Stimulated activated CD8-positive, alpha-beta memory T cell treated with anti-CD3 and anti-CD28 coated beads, Interleukin-7, amount 100 ng/mL, for 1 hour (primary cell): ENCODE results near the gene CASP7.
"Not testable (repeated sequence)": the region's sequence is repeated elsewhere in the genome, so short reads cannot be mapped to it uniquely, and the experiment has no call there.

Experiments
- DNase-seq, 2 donors: peaks; one replicate each; pipeline ENCODE4 v3.0.0-alpha.2; 2020; ENCODE audit warnings: low read depth in 2 of 2

The CASP7 gene

DNA sequence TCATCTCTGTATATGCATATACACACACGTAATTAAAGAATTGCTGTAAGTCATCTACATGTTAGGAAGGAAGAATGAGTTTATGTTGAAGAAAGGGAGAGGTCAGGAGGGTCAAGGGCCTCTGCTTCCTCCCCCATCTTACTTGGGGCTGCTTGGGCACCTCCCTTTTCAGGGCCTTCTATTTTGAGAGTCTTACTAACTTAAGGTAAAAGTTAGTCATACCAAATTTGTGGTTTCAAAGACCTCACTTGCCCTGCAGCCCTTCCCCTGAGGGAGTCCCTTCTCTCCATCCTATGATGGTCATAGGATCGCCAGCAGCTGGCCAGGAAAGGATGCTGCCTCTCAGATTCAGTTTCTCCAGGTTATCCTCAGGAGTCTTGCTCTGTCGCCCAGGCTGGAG lies 74.4 kb downstream of the CASP7 start:
- DNase-seq: no peak

DNA sequence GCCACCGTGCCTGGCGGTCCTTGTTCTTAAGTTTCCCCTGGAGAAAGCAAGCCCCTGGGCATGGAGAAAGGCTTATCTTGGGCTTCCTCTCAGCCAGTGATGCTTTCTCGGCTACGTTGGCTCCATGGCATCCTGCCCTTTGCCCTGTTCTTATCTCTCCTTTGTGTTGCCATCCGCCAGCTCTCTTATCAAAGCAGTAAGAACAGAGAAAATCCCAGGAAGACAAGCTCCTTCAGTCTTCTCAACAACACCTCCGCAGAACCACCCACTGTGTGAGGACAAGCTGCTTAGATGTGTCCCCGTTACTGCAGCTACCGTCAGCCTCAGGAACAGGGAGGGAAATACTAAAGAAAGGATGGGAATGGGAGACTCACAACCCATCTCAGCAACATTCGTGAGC lies 75.1 kb downstream of the CASP7 start:
- no peak for DNase-seq

DNA sequence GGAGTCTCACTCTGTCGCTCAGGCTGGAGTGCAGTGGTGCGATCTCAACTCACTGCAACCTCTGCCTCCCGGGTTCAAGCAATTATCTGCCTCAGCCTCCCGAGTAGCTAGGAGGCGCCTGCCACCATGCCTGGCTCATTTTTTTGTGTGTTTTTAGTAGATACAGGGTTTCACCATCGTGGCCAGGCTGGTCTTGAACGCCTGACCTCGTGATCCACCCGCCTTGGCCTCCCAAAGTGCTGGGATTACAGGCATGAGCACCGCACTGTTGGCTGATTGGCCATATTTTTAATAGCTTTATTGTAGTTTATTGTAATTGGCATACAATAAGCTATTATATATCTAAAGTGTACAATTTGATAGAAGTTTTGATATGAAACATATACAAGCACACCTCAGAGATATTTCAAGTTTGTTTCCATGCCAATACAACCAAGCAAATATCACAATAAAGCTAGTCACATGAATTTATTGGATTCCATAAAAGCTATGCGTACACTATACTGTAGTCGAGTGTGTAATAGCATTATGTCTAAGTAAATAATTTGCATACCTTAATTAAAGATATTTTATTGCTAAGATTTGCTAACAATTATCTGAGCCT lies 77.3 kb downstream of the CASP7 start:
- DNase-seq: no peak

DNA sequence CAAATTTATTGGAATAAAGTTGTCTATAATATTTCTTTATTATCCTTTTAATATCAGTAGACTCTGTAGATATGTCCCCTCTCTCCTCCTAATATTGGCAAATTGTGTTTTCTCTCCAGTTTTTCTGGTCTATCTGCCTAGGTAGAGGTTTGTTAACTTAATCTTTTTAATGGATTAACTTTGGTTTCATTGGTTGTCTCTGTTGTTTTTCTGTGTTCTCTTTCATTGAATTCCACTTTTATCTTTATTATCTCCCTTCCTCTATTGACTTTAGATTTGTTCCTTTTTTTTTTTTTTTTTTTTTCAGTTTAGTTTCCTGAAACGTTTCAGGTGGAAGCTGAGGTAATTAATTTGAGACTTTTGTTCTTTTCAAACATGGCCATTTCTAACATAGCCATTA lies 82.4 kb downstream of the CASP7 start:
- DNase-seq: no peak

DNA sequence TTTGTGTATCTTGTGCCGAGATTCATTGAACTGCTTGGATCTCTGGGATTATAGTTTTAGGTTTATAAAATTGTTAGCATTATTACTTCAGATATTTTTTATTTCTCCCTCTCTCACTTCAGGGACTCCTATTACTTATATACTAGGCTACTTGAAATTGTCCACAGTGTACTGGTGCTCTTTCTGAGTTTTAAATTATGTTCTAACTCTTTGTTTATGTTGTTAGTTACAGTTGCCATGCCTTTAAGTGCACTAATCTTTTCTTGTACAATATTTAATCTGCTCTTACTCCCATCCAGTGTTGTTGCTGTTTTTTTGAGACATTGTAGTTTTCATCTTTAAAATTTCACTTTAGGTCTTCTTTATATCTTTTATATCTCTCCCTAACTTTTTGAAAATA lies 84.9 kb downstream of the CASP7 start:
- no peak for DNase-seq

DNA sequence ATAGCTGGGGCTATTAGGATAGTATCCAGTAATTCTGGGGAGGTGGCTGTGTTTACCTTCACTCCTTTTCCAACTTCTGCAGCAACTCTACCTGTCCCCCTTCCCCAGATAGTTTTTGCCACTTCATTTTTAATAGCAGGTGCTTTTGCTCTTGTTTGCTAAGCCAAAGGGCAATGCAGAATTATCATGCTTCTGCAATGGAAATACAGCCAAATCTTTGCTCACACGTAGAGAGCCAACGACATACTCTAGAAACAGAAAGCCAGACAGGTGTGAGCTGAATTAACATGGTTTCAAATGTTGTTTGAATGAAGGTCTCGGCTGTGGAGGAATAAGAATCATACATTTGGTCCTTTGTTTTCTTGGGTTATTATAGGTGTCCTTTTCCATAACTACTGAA lies 86.2 kb downstream of the CASP7 start:
- no peak for DNase-seq

DNA sequence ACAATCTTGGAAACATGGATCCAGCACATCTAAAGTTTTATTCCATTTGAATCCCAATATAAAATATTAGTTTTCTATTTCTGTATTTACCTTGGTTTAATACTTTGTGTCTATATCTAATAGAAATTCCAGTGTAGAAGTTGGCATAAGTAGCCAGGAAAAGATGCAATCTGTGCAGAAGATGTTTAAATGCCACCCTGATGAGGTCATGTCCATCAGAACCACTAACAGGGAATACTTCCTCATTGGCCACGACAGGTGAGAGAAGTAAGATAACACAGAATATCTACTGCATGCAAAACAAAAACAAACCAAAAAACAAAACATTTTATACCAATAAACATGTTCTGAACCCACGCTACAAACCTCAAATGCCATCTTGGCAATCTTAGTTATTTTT lies 87.5 kb downstream of the CASP7 start:
- no peak for DNase-seq

DNA sequence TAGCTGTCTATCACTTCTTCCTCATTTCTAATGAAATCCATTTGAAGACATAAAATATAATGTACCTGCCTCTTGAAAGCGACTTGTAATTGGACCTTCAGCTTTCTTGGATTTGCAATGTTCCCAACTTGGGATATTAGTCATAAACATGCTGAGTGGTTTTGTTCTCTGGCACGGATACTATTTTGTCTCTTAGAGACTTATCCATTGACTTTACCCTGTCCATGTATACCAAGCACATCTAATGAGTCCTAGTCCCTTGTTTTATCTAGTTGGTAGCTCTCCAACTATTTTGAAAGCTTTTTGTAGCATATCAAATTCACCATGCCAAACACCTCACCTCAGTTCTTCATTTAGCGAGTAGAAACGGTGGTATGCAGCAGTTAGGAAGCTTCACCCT lies 90.6 kb downstream of the CASP7 start:
- no peak for DNase-seq

DNA sequence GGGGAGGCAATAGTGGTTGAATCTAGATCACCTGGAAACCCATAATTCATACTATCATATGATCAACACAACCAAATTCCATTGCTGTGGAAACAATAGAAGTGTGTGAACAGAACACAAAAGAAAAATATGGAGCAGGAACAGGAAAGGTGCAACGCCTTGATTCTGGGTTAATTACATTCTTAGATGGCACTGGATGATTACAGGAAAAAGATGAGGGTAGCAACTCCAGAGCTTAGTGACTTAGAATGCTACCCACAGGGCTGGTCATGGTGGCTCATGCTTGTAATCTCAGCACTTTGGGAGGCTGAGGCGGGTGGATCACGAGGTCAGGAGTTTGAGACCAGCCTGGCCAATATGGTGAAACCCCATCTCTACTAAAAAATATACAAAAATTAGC lies 91.4 kb downstream of the CASP7 start:
- DNase-seq: not testable (repeated sequence)

DNA sequence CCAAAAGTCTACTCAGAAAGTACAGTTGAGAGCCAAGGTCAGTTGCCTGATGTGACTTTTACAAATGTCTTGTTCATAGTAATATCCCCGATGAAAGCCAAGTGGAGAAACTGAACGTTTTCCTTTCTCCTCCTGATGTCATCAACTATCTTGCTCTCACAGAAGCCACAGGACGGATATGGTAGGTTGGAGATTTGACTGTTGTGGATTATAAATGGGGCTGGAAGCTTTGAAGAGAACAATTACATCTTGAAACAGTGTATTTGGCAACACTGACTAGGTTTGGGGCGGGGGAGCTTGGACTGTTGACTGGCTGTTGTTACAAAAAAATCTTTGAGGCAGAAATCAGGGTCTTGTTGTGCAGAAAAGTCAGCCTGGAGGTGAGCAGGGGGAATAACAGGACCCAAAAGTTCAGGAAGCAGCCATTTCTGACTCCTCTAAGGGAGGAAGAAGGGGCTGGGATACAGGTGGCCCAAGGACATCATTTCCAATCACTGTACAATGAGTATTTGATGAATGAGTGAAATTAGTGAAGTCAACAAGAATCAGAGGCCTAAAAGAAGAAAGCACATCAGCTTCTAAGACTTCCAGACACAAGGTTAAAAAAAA lies 96.1 kb downstream of the CASP7 start:
- no peak for DNase-seq

DNA sequence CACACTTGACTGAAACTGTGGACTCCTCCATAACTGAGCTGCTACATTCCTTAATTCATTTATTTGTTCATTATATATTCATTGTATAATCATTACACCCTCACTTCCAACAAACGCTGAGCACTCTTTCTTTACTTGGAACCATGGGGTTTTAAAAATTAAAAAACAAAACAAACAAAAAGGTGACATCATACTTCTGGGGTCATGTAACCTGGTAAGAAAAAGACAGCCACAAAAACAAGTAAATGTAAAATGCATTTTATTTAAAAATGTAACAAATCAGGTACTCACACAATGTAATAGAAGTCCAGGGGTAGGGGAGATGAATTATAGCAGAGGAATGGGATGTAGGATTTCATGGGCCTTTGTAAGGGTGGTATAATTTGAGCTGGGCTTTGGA lies 96.8 kb downstream of the CASP7 start:
- no peak for DNase-seq
